PC-9 (cell line): ENCODE measurements around the gene TENT5C. TPM values are rescaled to one million over a fixed set of nuclear protein-coding genes. Genes with fewer than 3 reads are reported as not detected.
"Not testable (repeated sequence)": the region's sequence is repeated elsewhere in the genome, so short reads cannot be mapped to it uniquely, and the experiment has no call there.

Experiments used
- Bru-seq: library from RNA; stranded (reverse); fragments of 400-500 nt; gene quantifications from one replicate; lab custom pipeline; 2021; lab: Mats Ljungman, UMichigan
- BruChase-seq, 2 experiments: library from RNA; stranded (reverse); fragments of 400-500 nt; gene quantifications; one replicate each; lab custom pipeline; 2021; lab: Mats Ljungman, UMichigan
- BruUV-seq: library from RNA; stranded (reverse); fragments of 400-500 nt; replicated peaks from 2 replicates; lab custom pipeline; 2021; lab: Mats Ljungman, UMichigan
- CTCF ChIA-PET: fragments of 300-600 bp; sonication (Branson Sonifier 250); formaldehyde crosslinking; loops from one replicate; lab custom pipeline; 2022; ENCODE audit warnings: antibody characterized with exemption; lab: Charles Lee
- POLR2A ChIA-PET: fragments of 300-600 bp; sonication (Branson Sonifier 250); formaldehyde crosslinking; loops from one replicate; lab custom pipeline; 2022; ENCODE audit warnings: antibody characterized with exemption; ENCODE audit not compliant: unreplicated experiment; lab: Charles Lee
- DNase-seq, 2 experiments: peaks; one replicate each; pipeline versions ENCODE4 v3.0.0 to v3.0.0-alpha.2; 2015 to 2022; ENCODE audit warnings: mixed read lengths in 1 of 2
- H2AFZ ChIP-seq: fragments of 200-600 bp; sonication (generic); 2 replicates; pipeline ENCODE4 v1.8.1; 2017; ENCODE audit warnings: antibody characterized with exemption
- H3F3A ChIP-seq: fragments of 200-600 bp; sonication (generic); 2 replicates; pipeline ENCODE4 v1.8.1; 2017; ENCODE audit warnings: antibody characterized with exemption, mild to moderate bottlenecking, low read depth; ENCODE audit not compliant: insufficient read depth
- H3K27ac ChIP-seq: fragments of 200-600 bp; sonication (generic); 2 replicates; pipeline ENCODE4 v1.6.1; 2016; ENCODE audit warnings: mixed run types
- H3K27me3 ChIP-seq: fragments of 200-600 bp; sonication (generic); 2 replicates; pipeline ENCODE4 v1.6.1; 2016; ENCODE audit warnings: low read depth, mixed run types; ENCODE audit not compliant: insufficient read depth
- H3K36me3 ChIP-seq: fragments of 200-600 bp; sonication (generic); 2 replicates; pipeline ENCODE4 v1.6.1; 2016; ENCODE audit warnings: low read depth, mixed run types
- H3K4me1 ChIP-seq: fragments of 200-600 bp; sonication (generic); replicated peaks from 2 replicates; pipeline ENCODE4 v1.6.1; 2016; ENCODE audit warnings: mixed run types; ENCODE audit not compliant: insufficient read depth
- H3K4me2 ChIP-seq: fragments of 200-600 bp; sonication (generic); 2 replicates; pipeline ENCODE4 v1.6.1; 2017; ENCODE audit warnings: mixed run types
- H3K4me3 ChIP-seq: fragments of 200-600 bp; sonication (generic); 2 replicates; pipeline ENCODE4 v1.6.1; 2016; ENCODE audit warnings: mixed run types
- H3K79me2 ChIP-seq: fragments of 200-600 bp; sonication (generic); 2 replicates; pipeline ENCODE4 v1.6.1; 2017; ENCODE audit warnings: low read depth, mixed run types
- H3K9me2 ChIP-seq: fragments of 200-600 bp; sonication (generic); 2 replicates; pipeline ENCODE4 v1.8.1; 2017; ENCODE audit warnings: mild to moderate bottlenecking; ENCODE audit not compliant: insufficient read depth
- H3K9me3 ChIP-seq: fragments of 200-600 bp; sonication (generic); 2 replicates; pipeline ENCODE4 v1.8.1; 2016; ENCODE audit warnings: low read depth; ENCODE audit not compliant: insufficient read depth
- H4K20me1 ChIP-seq: fragments of 200-600 bp; sonication (generic); 2 replicates; pipeline ENCODE4 v1.8.1; 2017; ENCODE audit not compliant: insufficient read depth
- CTCF ChIP-seq: fragments of 200-600 bp; sonication (generic); conservative IDR thresholded peaks from 2 replicates; pipeline ENCODE4 v1.6.1; 2017; ENCODE audit warnings: mixed run types, antibody characterized with exemption, mild to moderate bottlenecking, moderate library complexity
- EZH2 ChIP-seq: fragments of 200-600 bp; sonication (generic); IDR thresholded peaks from 2 replicates; pipeline ENCODE4 v1.8.0; 2017; ENCODE audit warnings: antibody characterized with exemption, low read depth
- intact Hi-C: fragments of 100-400 bp; cut with micrococcal nuclease; formaldehyde crosslinking; loops from one replicate; pipeline ENCODE4 v1.10.0; 2022; ENCODE audit not compliant: unreplicated experiment
- long read RNA-seq: library from polyadenylated mRNA; stranded (forward); transcript quantifications from one replicate; pipeline ENCODE4 v2.0.0, GENCODE V29; 2022
- total RNA-seq: library from RNA; stranded (reverse); gene quantifications from 2 replicates; pipeline ENCODE4 v1.2.3, GENCODE V29; 2021

Gene TENT5C
- 3.9 and 4.3 TPM in 2 replicates for total RNA-seq
- Bru-seq, nascent RNA = percentile 50 among the genes with signal in this experiment
- percentile 63 among the genes with signal in this experiment for BruChase-seq, experiment 1, labeled RNA remaining after a 2-hour chase
- percentile 51 among the genes with signal in this experiment for BruChase-seq, experiment 2, labeled RNA remaining after a 6-hour chase
- long read RNA-seq, full-length matches to known transcripts = 4 of 5 reads
- long read RNA-seq, partial matches to known transcripts = 0 of 5 reads
- long read RNA-seq, other reads (novel, unspliced or antisense) = 1 of 5 reads

DNA sequence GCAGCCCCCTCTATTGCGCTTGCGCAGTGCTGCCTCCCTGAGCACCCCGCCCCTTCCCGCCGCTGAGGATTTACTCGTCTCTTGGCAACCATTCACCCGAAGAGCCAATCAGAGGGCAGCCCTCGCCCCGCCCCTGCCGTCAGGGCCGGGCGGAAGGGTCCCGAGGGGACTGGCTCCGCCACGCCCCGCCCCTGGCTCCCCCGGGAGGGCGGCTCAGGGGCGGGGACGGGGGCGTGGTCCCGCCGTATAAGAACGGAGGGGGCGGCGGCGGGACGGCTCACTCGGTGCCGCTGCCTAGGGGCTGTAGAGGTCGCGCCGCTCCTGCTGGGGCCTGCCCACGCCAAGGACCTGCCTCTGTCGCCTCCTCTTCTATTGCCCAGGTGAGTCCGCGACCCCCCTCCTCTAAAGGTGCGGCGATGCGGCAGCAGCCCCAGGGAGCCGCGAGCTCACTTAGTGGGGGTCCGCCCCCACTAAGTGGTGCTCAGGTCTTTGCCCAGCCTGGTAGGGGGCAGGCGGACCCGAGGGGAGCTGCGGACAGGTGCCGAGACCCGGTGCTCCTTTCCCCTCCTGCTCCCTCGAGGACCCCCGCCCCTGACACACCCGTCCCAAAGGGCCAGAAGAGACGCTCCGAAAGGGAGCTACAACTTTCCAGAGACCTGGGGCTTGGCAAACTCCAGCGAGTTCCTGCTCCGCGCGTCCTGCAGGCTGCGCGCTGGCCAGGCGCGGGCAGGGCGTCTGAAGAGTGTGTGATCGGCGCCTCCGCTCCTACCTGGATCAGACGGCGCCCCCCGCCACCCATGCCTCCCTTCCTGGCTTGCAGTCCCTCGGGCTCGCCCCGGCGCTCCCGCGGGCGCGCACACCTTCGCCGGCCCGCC lies at the start of gene TENT5C:
Gene TENT5C (plus strand): TSS at position 275 of the 875 bp plus-strand sequence. CDS start 16,821 bp downstream, outside the sequence.
- H3K9me3 ChIP-seq = no peaks in the 10 kb centered on the region
- peaks cover 14% of the 10 kb centered on the region for H3K4me1 ChIP-seq
- intact Hi-C loops = loop anchor here (1.0 to 10.0 kb wide), 8 partner anchors 27 to 484 kb away; partner anchors contain the start of gene TRIM45
- ChIA-PET CTCF (interaction anchor here (0.6 kb wide), 1 partner anchor 35 kb away, joined by 4 read pairs; no protein-coding TSS in a partner anchor), POLR2A (interaction anchor here (0.5 to 0.7 kb wide), 3 partner anchors 70 to 212 kb away, joined by 3 to 12 read pairs (median 4); no protein-coding TSS in a partner anchor)
- peak within 1 kb of the TSS; percentile 96 for H2AFZ ChIP-seq
- peak; percentile 96 to 99 for DNase-seq
- BruUV-seq = no TSS peak
- peak within 1 kb of the TSS; percentile 96 for H3K4me2 ChIP-seq
- H3K79me2 ChIP-seq = no peaks in the 10 kb centered on the region
- no peaks in the 10 kb centered on the region for H3K27me3 ChIP-seq
- H3K27ac ChIP-seq = peak within 1 kb of the TSS; percentile 39
- no peaks in the 10 kb centered on the region for H3K36me3 ChIP-seq
- no peaks in the 10 kb centered on the region for H3K9me2 ChIP-seq
- peak within 1 kb of the TSS; percentile 71 for H3K4me3 ChIP-seq
- no peak for TF ChIP-seq EZH2
- TF ChIP-seq CTCF = peak; percentile 24; the same call in 1 of the 2 replicates
- H3F3A ChIP-seq = peaks cover 11% of the 10 kb centered on the region; the same call in 1 of the 2 replicates
- H4K20me1 ChIP-seq = no peaks in the 10 kb centered on the region

- Histone ChIP-seq H3K4me2 (no peak overlapping the region), H3K4me1 (no peaks in the 10 kb centered on the region), H3K4me3 (no peak overlapping the region), H3K9me3 (no peaks in the 10 kb centered on the region; the same call in 1 of the 2 replicates), H3K79me2 (no peaks in the 10 kb centered on the region), H3K27ac (no peak overlapping the region), H3K27me3 (no peaks in the 10 kb centered on the region), H3F3A (no peaks in the 10 kb centered on the region), H3K36me3 (no peaks in the 10 kb centered on the region), H4K20me1 (no peaks in the 10 kb centered on the region), H3K9me2 (no peaks in the 10 kb centered on the region), H2AFZ (no peak overlapping the region)
- ChIA-PET CTCF (no interaction called here), POLR2A (no interaction called here)
- BruUV-seq = no TSS peak
- intact Hi-C loops = no loop called here
- no peak for DNase-seq
- TF ChIP-seq EZH2 (no peak), CTCF (no peak)
These were observed 49.5 kb upstream of the TENT5C start for GRCh38 chr1:117556341-117556740.

DNA sequence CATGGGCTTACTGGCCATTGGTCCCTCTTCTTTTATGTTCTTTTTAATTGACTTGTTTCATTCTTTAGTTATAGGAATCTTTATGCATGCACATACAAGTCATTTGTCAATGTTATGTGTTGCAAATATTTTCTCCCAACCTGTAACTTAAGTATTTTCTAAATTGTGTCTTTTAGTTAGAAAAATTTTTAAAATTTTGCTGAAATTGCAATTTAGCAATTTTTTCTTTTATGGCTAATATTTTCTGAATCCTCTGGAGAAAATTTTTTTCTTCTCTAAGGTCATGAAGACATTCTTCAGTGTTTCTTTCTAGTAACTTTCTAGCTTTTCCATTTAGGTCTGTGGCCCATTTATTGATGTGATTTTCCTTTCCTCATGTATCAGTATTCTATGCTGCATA lies 48.9 kb upstream of the TENT5C start:
- POLR2A ChIA-PET = no interaction called here
- no peaks in the 10 kb centered on the region for H3F3A ChIP-seq
- no peak for DNase-seq
- H3K4me2 ChIP-seq = no peak overlapping the region
- no peak overlapping the region for H2AFZ ChIP-seq
- H3K9me2 ChIP-seq = no peaks in the 10 kb centered on the region
- H3K27me3 ChIP-seq = no peaks in the 10 kb centered on the region
- no peaks in the 10 kb centered on the region; the same call in 1 of the 2 replicates for H3K9me3 ChIP-seq
- H3K4me3 ChIP-seq = no peak overlapping the region
- TF ChIP-seq CTCF = no peak
- no peak for TF ChIP-seq EZH2
- CTCF ChIA-PET = no interaction called here
- no peaks in the 10 kb centered on the region for H4K20me1 ChIP-seq
- H3K79me2 ChIP-seq = no peaks in the 10 kb centered on the region
- intact Hi-C loops = no loop called here
- BruUV-seq = no TSS peak
- no peak overlapping the region for H3K27ac ChIP-seq
- no peaks in the 10 kb centered on the region for H3K36me3 ChIP-seq
- H3K4me1 ChIP-seq = no peaks in the 10 kb centered on the region

- H3K4me3 ChIP-seq, DNase-seq, H3K79me2 ChIP-seq, H3K36me3 ChIP-seq, H3K4me1 ChIP-seq, POLR2A ChIA-PET, CTCF ChIA-PET, H3K27me3 ChIP-seq, H4K20me1 ChIP-seq, H3K27ac ChIP-seq, H3F3A ChIP-seq, H3K9me3 ChIP-seq, intact Hi-C loops, H3K9me2 ChIP-seq, BruUV-seq, H2AFZ ChIP-seq, H3K4me2 ChIP-seq: not testable (repeated sequence)
These were observed 47.4 kb upstream of the TENT5C start for GRCh38 chr1:117558451-117558850.
